HCT116 (cell line): ENCODE data around the gene NEO1.

ENCODE experiments used
- FOSL1 ChIP-seq: IDR thresholded peaks from 2 replicates; pipeline ENCODE4 v1.6.1; 2012; ENCODE audit warnings: low read depth
- POLR2A ChIP-seq: IDR thresholded peaks from 2 replicates; pipeline ENCODE4 v1.7.0; 2011; ENCODE audit warnings: borderline replicate concordance; ENCODE audit not compliant: insufficient read depth, insufficient read length; ENCODE audit errors: extremely low read depth
- SIN3A ChIP-seq: IDR thresholded peaks from 2 replicates; pipeline ENCODE4 v1.6.1; 2012; ENCODE audit warnings: low read depth
- ZFX ChIP-seq: fragments of 450-650 bp; IDR thresholded peaks from 2 replicates; pipeline ENCODE4 v1.6.1; 2017
- TF ChIP-seq, protein P1 (sequence below), 3 experiments: fragments of 200-600 bp in 1 of 3; sonication (generic) in 1 of 3; IDR thresholded peaks in 2 of 3; conservative IDR thresholded peaks in 1 of 3; 2 replicates each; pipeline ENCODE4 v1.5.1; 2012 to 2017; ENCODE audit warnings: low read depth in 2 of 3, low read length in 2 of 3, antibody characterized with exemption in 1 of 3, borderline replicate concordance in 1 of 3, control low read depth in 1 of 3, mild to moderate bottlenecking in 1 of 3, mixed read lengths in 1 of 3, mixed run types in 1 of 3, moderate library complexity in 1 of 3; ENCODE audit not compliant: insufficient read depth in 1 of 3
- TF ChIP-seq, protein P2 (sequence below): IDR thresholded peaks from 2 replicates; pipeline ENCODE4 v1.6.1; 2012; ENCODE audit warnings: low read depth

DNA sequence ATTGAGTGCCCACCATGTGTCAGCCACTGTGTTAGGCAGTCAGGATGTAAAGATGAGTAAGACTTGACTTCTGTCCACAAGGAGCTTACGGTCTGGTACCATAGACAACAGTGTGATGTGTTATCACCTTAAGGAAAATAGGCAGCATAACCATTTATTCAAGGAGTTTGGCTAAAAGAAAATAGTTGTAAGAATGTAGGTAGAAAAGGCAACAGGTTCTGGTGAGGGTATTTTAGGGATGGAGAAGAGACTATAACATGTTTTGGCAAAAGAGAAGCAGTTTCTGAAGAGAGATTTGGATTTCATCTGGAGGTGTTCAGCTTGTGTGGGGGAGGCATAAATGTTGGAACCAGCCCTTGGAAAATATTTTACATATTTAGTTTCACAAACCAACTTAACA lies 194.6 kb downstream of the NEO1 start:
- TF ChIP-seq, protein P1, sequence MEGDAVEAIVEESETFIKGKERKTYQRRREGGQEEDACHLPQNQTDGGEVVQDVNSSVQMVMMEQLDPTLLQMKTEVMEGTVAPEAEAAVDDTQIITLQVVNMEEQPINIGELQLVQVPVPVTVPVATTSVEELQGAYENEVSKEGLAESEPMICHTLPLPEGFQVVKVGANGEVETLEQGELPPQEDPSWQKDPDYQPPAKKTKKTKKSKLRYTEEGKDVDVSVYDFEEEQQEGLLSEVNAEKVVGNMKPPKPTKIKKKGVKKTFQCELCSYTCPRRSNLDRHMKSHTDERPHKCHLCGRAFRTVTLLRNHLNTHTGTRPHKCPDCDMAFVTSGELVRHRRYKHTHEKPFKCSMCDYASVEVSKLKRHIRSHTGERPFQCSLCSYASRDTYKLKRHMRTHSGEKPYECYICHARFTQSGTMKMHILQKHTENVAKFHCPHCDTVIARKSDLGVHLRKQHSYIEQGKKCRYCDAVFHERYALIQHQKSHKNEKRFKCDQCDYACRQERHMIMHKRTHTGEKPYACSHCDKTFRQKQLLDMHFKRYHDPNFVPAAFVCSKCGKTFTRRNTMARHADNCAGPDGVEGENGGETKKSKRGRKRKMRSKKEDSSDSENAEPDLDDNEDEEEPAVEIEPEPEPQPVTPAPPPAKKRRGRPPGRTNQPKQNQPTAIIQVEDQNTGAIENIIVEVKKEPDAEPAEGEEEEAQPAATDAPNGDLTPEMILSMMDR (IDR thresholded peaks at IDR 0.05 in 2 of 3, conservative IDR thresholded peaks at IDR 0.05 in 1 of 3; ENCODE audit: borderline replicate concordance in 1 of 3, insufficient read depth in 1 of 3, low read depth in 2 of 3, low read length in 2 of 3): no peak
- TF ChIP-seq, protein P2, sequence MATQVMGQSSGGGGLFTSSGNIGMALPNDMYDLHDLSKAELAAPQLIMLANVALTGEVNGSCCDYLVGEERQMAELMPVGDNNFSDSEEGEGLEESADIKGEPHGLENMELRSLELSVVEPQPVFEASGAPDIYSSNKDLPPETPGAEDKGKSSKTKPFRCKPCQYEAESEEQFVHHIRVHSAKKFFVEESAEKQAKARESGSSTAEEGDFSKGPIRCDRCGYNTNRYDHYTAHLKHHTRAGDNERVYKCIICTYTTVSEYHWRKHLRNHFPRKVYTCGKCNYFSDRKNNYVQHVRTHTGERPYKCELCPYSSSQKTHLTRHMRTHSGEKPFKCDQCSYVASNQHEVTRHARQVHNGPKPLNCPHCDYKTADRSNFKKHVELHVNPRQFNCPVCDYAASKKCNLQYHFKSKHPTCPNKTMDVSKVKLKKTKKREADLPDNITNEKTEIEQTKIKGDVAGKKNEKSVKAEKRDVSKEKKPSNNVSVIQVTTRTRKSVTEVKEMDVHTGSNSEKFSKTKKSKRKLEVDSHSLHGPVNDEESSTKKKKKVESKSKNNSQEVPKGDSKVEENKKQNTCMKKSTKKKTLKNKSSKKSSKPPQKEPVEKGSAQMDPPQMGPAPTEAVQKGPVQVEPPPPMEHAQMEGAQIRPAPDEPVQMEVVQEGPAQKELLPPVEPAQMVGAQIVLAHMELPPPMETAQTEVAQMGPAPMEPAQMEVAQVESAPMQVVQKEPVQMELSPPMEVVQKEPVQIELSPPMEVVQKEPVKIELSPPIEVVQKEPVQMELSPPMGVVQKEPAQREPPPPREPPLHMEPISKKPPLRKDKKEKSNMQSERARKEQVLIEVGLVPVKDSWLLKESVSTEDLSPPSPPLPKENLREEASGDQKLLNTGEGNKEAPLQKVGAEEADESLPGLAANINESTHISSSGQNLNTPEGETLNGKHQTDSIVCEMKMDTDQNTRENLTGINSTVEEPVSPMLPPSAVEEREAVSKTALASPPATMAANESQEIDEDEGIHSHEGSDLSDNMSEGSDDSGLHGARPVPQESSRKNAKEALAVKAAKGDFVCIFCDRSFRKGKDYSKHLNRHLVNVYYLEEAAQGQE: no peak
- TF ChIP-seq POLR2A (no peak), FOSL1 (no peak), ZFX (no peak), SIN3A (no peak)
